Embryonic facial prominence (tissue), 1 donor: ENCODE data around the gene XRCC5.

Experiments
- DNase-seq: peaks from one replicate; pipeline ENCODE4 v3.0.0-alpha.2; 2016; ENCODE audit errors: extremely low spot score

XRCC5 gene

DNA sequence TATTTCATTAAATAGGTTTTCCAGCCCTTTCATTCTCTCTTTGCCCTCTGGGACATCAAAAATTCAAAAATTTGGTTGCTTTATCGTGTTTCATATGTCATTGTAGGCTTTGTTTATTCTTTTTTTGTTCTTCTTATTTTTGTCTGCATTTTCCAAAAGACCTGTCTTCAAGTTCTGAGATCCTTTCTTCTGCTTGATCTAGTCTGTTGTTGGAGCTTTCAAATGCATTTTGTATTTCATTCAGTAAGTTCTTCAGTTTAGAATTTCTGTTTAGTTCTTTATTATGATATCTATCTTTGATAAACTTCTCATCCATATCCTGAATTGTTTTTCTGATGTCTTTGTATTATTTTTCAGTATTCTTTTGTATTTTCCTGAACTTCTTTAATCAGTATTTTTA lies 123.6 kb downstream of the XRCC5 start:
- no peak for DNase-seq

DNA sequence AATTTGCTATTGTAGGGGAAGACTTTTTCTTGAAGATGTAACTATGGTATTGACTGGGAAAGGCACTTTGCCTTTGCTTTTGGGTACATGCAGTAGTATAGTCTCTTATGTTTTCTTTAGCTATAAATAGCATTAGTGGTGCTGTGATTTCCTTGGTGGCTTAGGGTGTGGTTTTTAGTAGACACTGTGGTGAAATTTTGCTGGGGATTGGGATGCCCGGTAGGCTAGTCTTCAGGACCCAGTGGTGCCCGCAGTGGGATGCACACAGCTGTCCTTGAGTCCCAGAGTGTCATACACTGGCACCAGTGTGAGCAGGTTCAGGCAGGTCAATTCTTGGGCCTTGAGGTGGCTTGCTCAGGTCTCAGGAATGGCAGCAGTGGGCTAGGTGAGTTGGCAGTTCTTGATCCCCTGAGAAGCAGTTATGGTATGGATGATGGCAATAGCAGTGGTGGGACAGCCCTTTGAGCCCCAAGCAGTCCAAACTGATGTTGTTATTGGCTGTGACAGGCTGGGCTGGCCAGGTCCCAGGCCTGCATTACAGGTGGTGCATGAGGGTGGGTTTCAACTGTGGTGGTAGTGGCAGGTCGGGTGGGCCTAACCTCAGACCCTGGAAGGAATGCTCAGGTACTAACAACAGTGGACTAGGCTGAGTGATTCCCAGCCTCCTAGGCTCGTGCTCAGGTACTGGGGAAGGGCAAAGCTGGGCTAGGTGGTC lies 124.3 kb downstream of the XRCC5 start:
- no peak for DNase-seq

DNA sequence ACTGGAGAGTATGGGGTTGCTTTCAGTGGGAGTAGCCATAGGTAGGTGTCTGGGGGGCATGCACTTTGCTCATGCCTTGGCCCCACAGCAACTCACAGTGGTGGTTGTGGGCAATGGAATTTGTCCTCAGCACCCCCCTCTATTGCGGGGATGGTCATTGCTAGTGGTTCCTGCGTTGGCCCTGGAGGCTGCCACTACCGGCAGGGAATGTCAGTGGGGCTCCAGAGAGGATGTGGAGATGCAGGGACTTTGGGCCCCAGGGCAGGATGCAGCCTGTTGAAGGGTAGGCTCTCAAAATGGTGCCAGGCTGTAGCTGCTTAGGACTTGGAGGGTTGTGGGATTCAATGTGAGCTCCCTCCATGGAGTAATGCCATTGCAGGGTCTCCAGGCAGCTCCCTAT lies 125.0 kb downstream of the XRCC5 start:
- no peak for DNase-seq

GRCh38 chr2:216235462-216235861 lies 126.3 kb downstream of the XRCC5 start:
- DNase-seq, result no peak

DNA sequence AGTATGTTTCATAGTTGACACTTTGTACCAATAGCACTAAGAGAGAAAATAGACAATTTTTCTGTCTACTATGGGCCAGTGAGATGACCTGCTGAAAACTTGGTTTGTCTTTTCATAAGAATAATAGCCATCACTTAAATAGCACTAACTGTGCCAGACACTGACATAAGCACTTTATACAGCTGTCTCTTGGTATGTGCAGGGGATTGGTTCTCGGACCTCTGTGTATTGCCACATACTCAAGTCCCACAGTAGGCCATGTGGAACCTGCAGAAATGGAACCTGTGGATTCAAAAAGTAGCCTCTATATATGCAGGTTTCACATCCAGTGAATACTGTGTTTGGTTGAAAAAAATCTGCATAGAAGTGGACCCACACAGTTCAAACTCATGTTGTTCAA lies 126.7 kb downstream of the XRCC5 start:
- no peak for DNase-seq

DNA sequence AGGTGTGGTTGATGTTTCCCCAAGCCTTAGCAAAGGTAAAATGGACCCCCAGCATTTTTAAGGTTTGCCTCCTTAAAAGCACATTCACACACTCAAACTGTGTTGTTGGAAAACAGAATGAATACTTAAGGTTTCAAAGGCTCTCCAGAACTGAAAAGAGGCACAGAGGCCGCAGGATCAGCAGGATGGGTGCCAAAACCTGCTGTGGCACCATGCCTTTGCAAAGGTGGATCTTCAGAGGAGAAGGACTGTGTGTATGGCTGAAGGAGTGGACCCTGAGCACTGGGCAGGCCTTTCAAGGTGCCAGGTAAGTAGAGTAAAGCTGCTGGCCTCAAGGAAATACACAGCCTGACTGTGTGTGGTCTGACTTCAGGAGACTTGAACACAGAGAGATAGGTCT lies 127.3 kb downstream of the XRCC5 start:
- no peak for DNase-seq

GRCh38 chr2:216242365-216242764 lies 133.2 kb downstream of the XRCC5 start:
- no peak for DNase-seq

GRCh38 chr2:216243026-216243425 lies 133.9 kb downstream of the XRCC5 start:
- no peak for DNase-seq

GRCh38 chr2:216245391-216245975 lies 136.3 kb downstream of the XRCC5 start:
- no peak for DNase-seq

- no peak for DNase-seq
Observed at GRCh38 chr2:216246766-216247165, 137.6 kb downstream of the XRCC5 start.
